Measurements from ENCODE around the gene KDM5B.

GRCh38 chr1:202806845-202807450 lies 1.3 kb downstream of the KDM5B start:
- no peak for TF ChIP-seq FOXA1 (IDR thresholded peaks at IDR 0.05)
- no peak for TF ChIP-seq SUZ12 (IDR thresholded peaks at IDR 0.05)
- no peak for TF ChIP-seq FOXM1 (IDR thresholded peaks at IDR 0.05; ENCODE audit: borderline replicate concordance)
- no peak for TF ChIP-seq SP1 (IDR thresholded peaks at IDR 0.05)

All from HEK293T (cell line).